GM21423 (cell line): ENCODE results near the gene RANBP9.

Source experiments
- ATAC-seq: cut with Tn5 transposase; IDR thresholded peaks from one replicate; pipeline ENCODE4 v1.9.1; 2021; ENCODE audit warnings: mild to moderate bottlenecking, moderate library complexity; ENCODE audit not compliant: unreplicated experiment

Gene RANBP9

GRCh38 chr6:13655700-13656099, 55.9 kb downstream of the RANBP9 start:
- ATAC-seq, result no peak

- ATAC-seq, result no peak
Observed at GRCh38 chr6:13654496-13654895, 57.1 kb downstream of the RANBP9 start.

GRCh38 chr6:13653296-13653695, 58.3 kb downstream of the RANBP9 start:
- no peak for ATAC-seq

- no peak for ATAC-seq
Observed at GRCh38 chr6:13649393-13649792, 62.2 kb downstream of the RANBP9 start.

GRCh38 chr6:13648850-13649249, 62.8 kb downstream of the RANBP9 start:
- ATAC-seq, result no peak

- no peak for ATAC-seq
Observed at GRCh38 chr6:13643125-13643524, 68.5 kb downstream of the RANBP9 start.

GRCh38 chr6:13641315-13641714, 70.3 kb downstream of the RANBP9 start:
- no peak for ATAC-seq

GRCh38 chr6:13638626-13639025, 73.0 kb downstream of the RANBP9 start:
- ATAC-seq, result no peak

- ATAC-seq, result no peak
Observed at GRCh38 chr6:13638014-13638413, 73.6 kb downstream of the RANBP9 start.

GRCh38 chr6:13635948-13636658, 75.5 kb downstream of the RANBP9 start:
- no peak for ATAC-seq

- ATAC-seq, result no peak
Observed at GRCh38 chr6:13633343-13633742, 78.3 kb downstream of the RANBP9 start.

GRCh38 chr6:13630499-13630898, 81.1 kb downstream of the RANBP9 start:
- no peak for ATAC-seq

GRCh38 chr6:13629459-13630116, 82.0 kb downstream of the RANBP9 start:
- ATAC-seq, result no peak

- ATAC-seq, result peak; percentile 56
Observed at GRCh38 chr6:13624871-13625288, 86.8 kb downstream of the RANBP9 start.

- no peak for ATAC-seq
Observed at GRCh38 chr6:13617066-13617465, 94.6 kb downstream of the RANBP9 start.

GRCh38 chr6:13615792-13616120, 95.9 kb downstream of the RANBP9 start:
- no peak for ATAC-seq

GRCh38 chr6:13614926-13615791, 96.5 kb downstream of the RANBP9 start, which contains the start of gene NOL7:
TSS of gene NOL7 (plus strand) at chr6:13615335. CDS start at chr6:13615359, 24 bp downstream.
- peak; percentile 89 for ATAC-seq

- peak; percentile 12 for ATAC-seq
Observed at GRCh38 chr6:13614126-13614925, 97.3 kb downstream of the RANBP9 start.

GRCh38 chr6:13613029-13613594, 98.5 kb downstream of the RANBP9 start:
- no peak for ATAC-seq

GRCh38 chr6:13611715-13612114, 99.9 kb downstream of the RANBP9 start:
- ATAC-seq, result no peak
